HepG2 (cell line): ENCODE data around the gene TIAM2. TPM values are rescaled to one million over a fixed set of nuclear protein-coding genes. Genes with fewer than 3 reads are reported as not detected.

ENCODE experiments used
- ATAC-seq: fragments of 200-7000 bp; cut with Tn5 transposase; 3 replicates; pipeline ENCODE4 v1.9.1; 2020; ENCODE audit warnings: mild to moderate bottlenecking, moderate library complexity
- BruUV-seq: library from RNA; stranded (reverse); fragments of 400-500 nt; replicated peaks from 2 replicates; lab custom pipeline; 2021; lab: Mats Ljungman, UMichigan
- CTCF ChIA-PET: fragments of 300-600 bp; formaldehyde crosslinking; extraction: SDS; loops from one replicate; lab custom pipeline; 2021; ENCODE audit warnings: low total read pairs, inconsistent platforms, low intra/inter-chr PET ratio; lab: Yijun Ruan, JAX
- POLR2A ChIA-PET: fragments of 350-600 bp; sonication (Branson Sonifier 250); formaldehyde crosslinking; loops from one replicate; lab custom pipeline; 2020; ENCODE audit warnings: antibody characterized with exemption, inconsistent platforms; lab: Yijun Ruan, JAX
- DNase-seq: peaks from one replicate; pipeline ENCODE4 v3.0.0-alpha.2; 2015; ENCODE audit warnings: low spot score
- FAIRE-seq: peaks from 3 replicates; lab custom pipeline; 2011; peaks lifted over from hg19 to GRCh38; lab: Jason Lieb, UNC
- H2AFZ ChIP-seq: one replicate; pipeline ENCODE4 v1.6.1; 2011; ENCODE audit warnings: low read length, inconsistent platforms
- H3K27ac ChIP-seq: fragments of 300-600 bp; 3 replicates; pipeline ENCODE4 v1.8.0; 2011; ENCODE audit warnings: mixed run types, mild to moderate bottlenecking, mixed read lengths, low read length, inconsistent platforms; ENCODE audit not compliant: insufficient read depth; ENCODE audit errors: extremely low read length
- H3K27me3 ChIP-seq, 2 experiments: fragments of 200-600 bp in 1 of 2; 2 replicates in 1 of 2; 3 replicates in 1 of 2; pipeline versions ENCODE4 v1.6.0 to v1.8.0; 2011; ENCODE audit warnings: low read length in 2 of 2, mild to moderate bottlenecking in 2 of 2, moderate library complexity in 2 of 2, inconsistent platforms in 1 of 2; ENCODE audit not compliant: insufficient read depth in 2 of 2, control insufficient read depth in 1 of 2
- H3K36me3 ChIP-seq, 2 experiments: fragments of 200-600 bp in 1 of 2; replicated peaks in 1 of 2; 2 replicates in 1 of 2; 3 replicates in 1 of 2; pipeline versions ENCODE4 v1.5.1 to v1.8.0; 2011; ENCODE audit warnings: low read length in 2 of 2, inconsistent platforms in 1 of 2; ENCODE audit not compliant: insufficient read depth in 2 of 2, control insufficient read depth in 1 of 2
- H3K4me1 ChIP-seq: 2 replicates; pipeline ENCODE4 v1.5.1; 2012; ENCODE audit warnings: low read length, inconsistent platforms; ENCODE audit not compliant: insufficient read depth
- H3K4me2 ChIP-seq: 2 replicates; pipeline ENCODE4 v1.6.0; 2011; ENCODE audit warnings: low read depth, low read length, inconsistent platforms
- H3K4me3 ChIP-seq, 3 experiments: fragments of 200-600 bp in 1 of 3; sonication (generic), shearing (Covaris generic) in 1 of 3; replicated peaks in 1 of 3; 2 replicates each; pipeline ENCODE4 v1.5.1; 2011 to 2016; ENCODE audit warnings: low read length in 3 of 3, inconsistent platforms in 2 of 3, low read depth in 2 of 3, mild to moderate bottlenecking in 2 of 3, control low read depth in 1 of 3, mixed read lengths in 1 of 3; ENCODE audit not compliant: insufficient read depth in 1 of 3
- H3K79me2 ChIP-seq: one replicate; pipeline ENCODE4 v1.6.1; 2011; ENCODE audit warnings: low read length, inconsistent platforms; ENCODE audit not compliant: insufficient read depth
- H3K9ac ChIP-seq: 2 replicates; pipeline ENCODE4 v1.6.0; 2011; ENCODE audit warnings: mild to moderate bottlenecking, low read depth, low read length, inconsistent platforms; ENCODE audit not compliant: insufficient read depth
- H3K9me3 ChIP-seq: 2 replicates; pipeline ENCODE4 v1.5.1; 2012; ENCODE audit warnings: mild to moderate bottlenecking, low read length
- H4K20me1 ChIP-seq: 2 replicates; pipeline ENCODE4 v1.6.0; 2011; ENCODE audit warnings: inconsistent platforms, mild to moderate bottlenecking, low read length, moderate library complexity; ENCODE audit not compliant: insufficient read depth
- AGO2 ChIP-seq: fragments of 200-400 bp; formaldehyde crosslinking; optimal IDR thresholded peaks from 2 replicates; pipeline ENCODE3; 2017; ENCODE audit warnings: mild to moderate bottlenecking, low read depth, low read length, moderate library complexity
- DNMT1 ChIP-seq: sonication (generic); formaldehyde crosslinking; IDR thresholded peaks from 2 replicates; pipeline ENCODE4 v1.5.1; 2020; ENCODE audit warnings: mild to moderate bottlenecking, missing genetic modification reagents
- NFKBIZ ChIP-seq: IDR thresholded peaks from 2 replicates; pipeline ENCODE4 v1.6.1; 2018; ENCODE audit warnings: missing genetic modification reagents, missing compliant biosample characterization
- ZNF563 ChIP-seq: sonication (generic); formaldehyde crosslinking; IDR thresholded peaks from 2 replicates; pipeline ENCODE4 v1.8.0; 2022; ENCODE audit warnings: mild to moderate bottlenecking, moderate library complexity, missing genetic modification reagents
- WGBS: methylation state at CpG from one replicate; pipeline ENCODE4 v1.1.6; 2017; ENCODE audit warnings: low lambda C conversion rate; 5-methylcytosine and 5-hydroxymethylcytosine counted together
- in situ Hi-C: cut with HindIII; loops from 2 replicates; pipeline ENCODE4 v1.10.0; 2017; ENCODE audit warnings: low pct_unique_long_range_greater_than_20kb; ENCODE audit not compliant: extremely low pct_ligation_motif_present
- intact Hi-C: fragments of 100-400 bp; cut with micrococcal nuclease; formaldehyde crosslinking; loops from one replicate; pipeline ENCODE4 v1.10.0; 2022; ENCODE audit not compliant: unreplicated experiment
- polyA plus RNA-seq, 8 experiments: library from polyadenylated mRNA; depleted of rRNA in 3 of 8; stranded (reverse) in 7 of 8; unstranded in 1 of 8; fragments of >200 nt; fragmentation: Illumina TruSeq in 4 of 8; extraction: Trizol in 4 of 8; gene quantifications; 2 replicates each; pipeline versions ENCODE4 v1.2.1 to v1.2.3, GENCODE V29; 2011 to 2016; ENCODE audit warnings: low read depth in 4 of 8, missing spikeins in 1 of 8, mixed read lengths in 1 of 8; ENCODE audit not compliant: insufficient read depth in 1 of 8
- total RNA-seq, 5 experiments: library from RNA; depleted of rRNA; stranded (reverse); fragments of >200 nt; fragmentation: Illumina TruSeq; extraction: Trizol; gene quantifications; 2 replicates each; pipeline ENCODE4 v1.2.3, GENCODE V29; 2016; ENCODE audit warnings: low read depth in 1 of 5
- TF ChIP-seq, protein P1 (sequence below): sonication (generic); formaldehyde crosslinking; IDR thresholded peaks from 2 replicates; pipeline ENCODE4 v1.8.1; 2023; ENCODE audit warnings: mild to moderate bottlenecking, missing genetic modification reagents
- TF ChIP-seq, protein P2 (sequence below): sonication (generic); formaldehyde crosslinking; IDR thresholded peaks from 2 replicates; pipeline ENCODE4 v1.8.1; 2023; ENCODE audit warnings: missing genetic modification reagents, mild to moderate bottlenecking, borderline replicate concordance

The TIAM2 gene
- total and polyA plus RNA-seq, 2 of the 13 experiments (the other 11 are each of a cell fraction or from before 2014, with no cell fraction given): 4.1 to 4.5 TPM

DNA sequence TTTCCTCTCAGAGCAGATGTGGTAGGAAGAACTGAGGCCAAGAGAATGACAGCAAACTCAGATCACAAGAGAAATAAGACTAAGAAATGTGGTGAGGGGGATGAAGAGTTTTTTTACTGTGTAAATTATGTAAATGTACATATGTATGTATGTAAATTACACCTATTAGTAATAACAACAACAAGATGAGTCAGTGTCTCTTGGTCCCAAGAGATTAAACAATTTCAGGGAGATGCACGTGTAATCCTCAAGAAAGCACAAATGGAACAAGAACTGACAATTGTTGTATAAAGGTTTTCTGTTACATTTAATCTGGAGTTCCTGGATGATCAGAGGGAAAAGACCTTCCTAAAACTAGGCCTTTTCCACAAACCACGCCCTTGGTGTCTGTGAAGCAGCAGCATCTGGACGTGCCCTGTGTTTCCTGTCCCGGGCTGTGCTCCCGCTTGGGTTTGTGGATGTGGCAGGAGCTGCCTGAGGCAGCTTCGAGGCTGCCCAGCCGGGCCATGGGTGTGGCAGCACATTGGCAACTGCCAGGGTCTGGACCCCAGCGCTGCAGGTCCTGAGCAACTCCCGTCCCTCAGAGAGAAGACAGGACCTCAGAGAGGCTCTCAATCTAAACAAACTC lies 269.7 kb downstream of the TIAM2 start:
- ATAC-seq: no peak
- Histone ChIP-seq H4K20me1 (peaks cover 3% of the 10 kb centered on the region; the same call in 1 of the 2 replicates), H3K27ac (no peak overlapping the region), H3K9ac (no peak overlapping the region), H2AFZ (no peak overlapping the region), H3K27me3 (no peaks in the 10 kb centered on the region), H3K9me3 (no peaks in the 10 kb centered on the region), H3K36me3 (peaks cover 34 to 79% of the 10 kb centered on the region in 2 experiments)
- intact Hi-C loops (no loop called here), in situ Hi-C loops (no loop called here)
- no peak for FAIRE-seq
- WGBS: over 99% methylated on average over 9 of the region's 9 CpGs
- CTCF ChIA-PET: no interaction called here
- TF ChIP-seq, protein P1, sequence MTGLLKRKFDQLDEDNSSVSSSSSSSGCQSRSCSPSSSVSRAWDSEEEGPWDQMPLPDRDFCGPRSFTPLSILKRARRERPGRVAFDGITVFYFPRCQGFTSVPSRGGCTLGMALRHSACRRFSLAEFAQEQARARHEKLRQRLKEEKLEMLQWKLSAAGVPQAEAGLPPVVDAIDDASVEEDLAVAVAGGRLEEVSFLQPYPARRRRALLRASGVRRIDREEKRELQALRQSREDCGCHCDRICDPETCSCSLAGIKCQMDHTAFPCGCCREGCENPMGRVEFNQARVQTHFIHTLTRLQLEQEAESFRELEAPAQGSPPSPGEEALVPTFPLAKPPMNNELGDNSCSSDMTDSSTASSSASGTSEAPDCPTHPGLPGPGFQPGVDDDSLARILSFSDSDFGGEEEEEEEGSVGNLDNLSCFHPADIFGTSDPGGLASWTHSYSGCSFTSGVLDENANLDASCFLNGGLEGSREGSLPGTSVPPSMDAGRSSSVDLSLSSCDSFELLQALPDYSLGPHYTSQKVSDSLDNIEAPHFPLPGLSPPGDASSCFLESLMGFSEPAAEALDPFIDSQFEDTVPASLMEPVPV (CRISPR knock-in tag): 0 out of 2 replicates have a peak, but pooled peaks have one; percentile 41
- TF ChIP-seq AGO2 (peak; percentile 59), ZNF563 (CRISPR knock-in tag) (no peak), DNMT1 (CRISPR knock-in tag) (no peak), NFKBIZ (CRISPR knock-in tag) (no peak)
- TF ChIP-seq, protein P2, sequence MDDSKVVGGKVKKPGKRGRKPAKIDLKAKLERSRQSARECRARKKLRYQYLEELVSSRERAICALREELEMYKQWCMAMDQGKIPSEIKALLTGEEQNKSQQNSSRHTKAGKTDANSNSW: no peak
- TF ChIP-seq, all 625 proteins: peak for 2
- DNase-seq: no peak
- POLR2A ChIA-PET: no interaction called here
- BruUV-seq: no TSS peak
- Histone ChIP-seq H3K79me2 (peaks cover 13% of the 10 kb centered on the region), H3K4me3 (no peak overlapping the region), H3K4me2 (no peak overlapping the region), H3K4me1 (0 out of 2 replicates have a peak, but pooled peaks cover 7% of the 10 kb centered on the region)
